Measurements from ENCODE around the gene DDX19B. TPM values are rescaled to one million over a fixed set of nuclear protein-coding genes. Genes with fewer than 3 reads are reported as not detected.
A peak's percentile ranks its signal among the peaks of the same experiment; 100 is the strongest.
"Not testable (repeated sequence)": the region's sequence is repeated elsewhere in the genome, so short reads cannot be mapped to it uniquely, and the experiment has no call there.

DDX19B gene
- total and polyA plus RNA-seq, 4 experiments from 2014 or later, result 26.9 to 52.7 (median 40.5) TPM

DNA sequence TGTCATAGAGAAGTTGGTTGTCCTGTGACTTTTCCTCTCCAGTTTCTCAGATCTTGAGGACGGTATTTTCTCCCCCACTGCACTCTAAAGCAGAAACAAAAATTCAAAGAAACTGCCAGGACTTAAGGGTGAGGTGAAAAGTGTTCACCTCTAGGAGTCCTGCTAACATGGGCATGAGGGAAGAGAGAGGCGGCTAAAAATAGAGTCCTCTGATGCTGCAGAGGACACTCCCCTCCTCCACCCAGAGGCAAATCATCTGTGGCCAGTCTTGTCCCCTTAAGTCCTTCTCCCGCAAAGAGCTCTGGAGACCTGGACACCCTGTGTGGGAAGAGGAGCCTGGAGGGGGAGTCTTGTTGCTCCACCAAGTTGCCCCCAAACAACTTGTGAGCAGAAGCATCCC lies 43.0 kb downstream of the DDX19B start:
- peak overlapping the region in 4 of 7 donors; percentile 7 to 61 (median 13) for H3K27ac Mint-ChIP-seq

DNA sequence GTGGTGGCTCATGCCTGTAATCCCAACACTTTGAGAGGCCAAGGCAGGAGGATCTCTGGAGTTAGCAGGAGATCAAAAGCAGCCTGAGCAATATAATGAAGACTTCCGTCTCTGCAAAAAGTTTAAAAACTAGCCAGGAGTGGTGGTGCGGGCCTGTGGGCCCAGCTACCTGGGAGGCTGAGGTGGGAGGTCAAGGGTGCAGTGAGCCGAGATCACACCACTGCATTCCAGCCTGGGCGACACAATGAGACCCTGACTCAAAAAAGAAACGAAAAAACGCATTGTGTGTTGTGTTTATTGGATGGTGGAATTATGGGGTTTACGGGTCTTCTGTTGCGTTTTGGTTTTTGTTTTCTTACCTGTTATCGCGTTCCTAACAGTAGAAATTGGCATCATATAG lies 46.9 kb downstream of the DDX19B start:
- POLR2A ChIA-PET (ENCODE audit: partially characterized antibody), result interaction anchor here (0.6 to 3.4 kb wide), 25 partner anchors 8 to 178 kb away, joined by 3 to 62 read pairs (median 5); partner anchors contain the start of genes AARS1, COG4, DDX19B and EXOSC6
- Mint-ChIP-seq H3K27ac (peak overlapping the region; percentile 91 to 99 (median 99)), H3K4me3 (peak overlapping the region; percentile 81 to 96 (median 94)), H3K9me3 (peaks cover 0 to 8% (median 0%) of the 10 kb centered on the region in 8 donors), H3K36me3 (peaks cover 4 to 21% of the 10 kb centered on the region in 2 donors), H3K27me3 (no peaks in the 10 kb centered on the region), H3K4me1 (peaks cover 16 to 44% (median 23%) of the 10 kb centered on the region in 4 donors)
- DNase-seq, result no peak
- Histone ChIP-seq H3K27me3 (ENCODE audit: insufficient read depth, low read length) (no peaks in the 10 kb centered on the region), H3K27ac (ENCODE audit: low read depth, low read length) (peak overlapping the region; percentile 87), H3K36me3 (ENCODE audit: insufficient read depth, low read length) (no peaks in the 10 kb centered on the region), H3K4me3 (ENCODE audit: low read length in 2 of 2) (peak overlapping the region in 1 of 2 donors; percentile 93), H3K4me1 (ENCODE audit: insufficient read depth, low read length) (peaks cover 24% of the 10 kb centered on the region), H3K9me3 (ENCODE audit: control insufficient read depth in 1 of 2, low read length in 2 of 2) (no peaks in the 10 kb centered on the region)
- intact Hi-C loops (cut with micrococcal nuclease), result loop anchor here (1.0 kb wide), 5 partner anchors 35 to 177 kb away; partner anchors contain the start of genes AARS1, COG4, DDX19B and EXOSC6
- CTCF ChIA-PET (ENCODE audit: partially characterized antibody), result interaction anchor here (1.1 to 1.7 kb wide), 3 partner anchors 9 to 36 kb away, joined by 3 to 7 read pairs (median 5); no protein-coding TSS in a partner anchor

More for the DNA sequence above, 43.0 kb downstream of the DDX19B start:
- no peak overlapping the region for H3K4me3 ChIP-seq (ENCODE audit: low read length in 2 of 2)
- H3K4me3 Mint-ChIP-seq, result no peak overlapping the region
- DNase-seq, result no peak
- peaks cover 5% of the 10 kb centered on the region for H3K4me1 ChIP-seq (ENCODE audit: insufficient read depth, low read length)
- H3K9me3 ChIP-seq (ENCODE audit: control insufficient read depth in 1 of 2, low read length in 2 of 2), result no peaks in the 10 kb centered on the region
- H3K27me3 Mint-ChIP-seq, result no peaks in the 10 kb centered on the region
- no peak overlapping the region for H3K27ac ChIP-seq (ENCODE audit: low read depth, low read length)
- ChIA-PET POLR2A (ENCODE audit: partially characterized antibody) (no interaction called here), CTCF (ENCODE audit: partially characterized antibody) (no interaction called here)
- H3K27me3 ChIP-seq (ENCODE audit: insufficient read depth, low read length), result no peaks in the 10 kb centered on the region
- H3K36me3 Mint-ChIP-seq, result peaks cover 0 to 6% of the 10 kb centered on the region in 2 donors
- H3K36me3 ChIP-seq (ENCODE audit: insufficient read depth, low read length), result no peaks in the 10 kb centered on the region
- H3K9me3 Mint-ChIP-seq, result peaks cover 0 to 4% (median 0%) of the 10 kb centered on the region in 8 donors
- H3K4me1 Mint-ChIP-seq, result peaks cover 3 to 15% (median 9%) of the 10 kb centered on the region in 4 donors
- intact Hi-C loops (cut with micrococcal nuclease), result no loop called here

DNA sequence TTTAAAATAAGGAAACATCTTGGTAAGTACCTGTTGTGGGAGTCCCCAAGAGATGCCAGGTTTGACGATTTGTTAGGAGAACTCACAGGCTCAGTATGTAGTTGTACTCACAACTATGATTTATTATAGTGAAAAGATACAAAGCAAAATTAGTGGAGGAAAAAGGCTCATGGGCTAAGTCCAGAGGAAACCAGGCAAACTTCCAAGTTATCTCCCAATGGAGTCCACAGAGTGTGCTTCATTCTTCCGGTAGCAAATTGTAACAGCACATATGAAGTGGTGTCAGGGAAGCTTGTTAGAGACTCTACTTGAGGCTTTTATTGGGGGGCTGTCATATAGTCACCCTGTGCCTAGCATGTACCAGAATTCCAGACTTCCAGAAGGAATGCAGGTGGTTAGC lies 50.0 kb downstream of the DDX19B start:
- Histone ChIP-seq H3K36me3 (ENCODE audit: insufficient read depth, low read length) (peaks cover 5% of the 10 kb centered on the region), H3K27ac (ENCODE audit: low read depth, low read length) (no peak overlapping the region), H3K27me3 (ENCODE audit: insufficient read depth, low read length) (no peaks in the 10 kb centered on the region), H3K4me1 (ENCODE audit: insufficient read depth, low read length) (peaks cover 24% of the 10 kb centered on the region), H3K4me3 (ENCODE audit: low read length in 2 of 2) (no peak overlapping the region), H3K9me3 (ENCODE audit: control insufficient read depth in 1 of 2, low read length in 2 of 2) (no peaks in the 10 kb centered on the region)
- CTCF ChIA-PET (ENCODE audit: partially characterized antibody), result no interaction called here
- Mint-ChIP-seq H3K36me3 (peaks cover 8 to 26% of the 10 kb centered on the region in 2 donors), H3K27ac (peak overlapping the region in 6 of 7 donors; percentile 23 to 79 (median 55)), H3K4me3 (peak overlapping the region in 1 of 8 donors; percentile 12), H3K27me3 (no peaks in the 10 kb centered on the region), H3K4me1 (peaks cover 18 to 44% (median 24%) of the 10 kb centered on the region in 4 donors), H3K9me3 (peaks cover 0 to 8% (median 0%) of the 10 kb centered on the region in 8 donors)
- POLR2A ChIA-PET (ENCODE audit: partially characterized antibody), result no interaction called here
- intact Hi-C loops (cut with micrococcal nuclease), result no loop called here
- no peak for DNase-seq

DNA sequence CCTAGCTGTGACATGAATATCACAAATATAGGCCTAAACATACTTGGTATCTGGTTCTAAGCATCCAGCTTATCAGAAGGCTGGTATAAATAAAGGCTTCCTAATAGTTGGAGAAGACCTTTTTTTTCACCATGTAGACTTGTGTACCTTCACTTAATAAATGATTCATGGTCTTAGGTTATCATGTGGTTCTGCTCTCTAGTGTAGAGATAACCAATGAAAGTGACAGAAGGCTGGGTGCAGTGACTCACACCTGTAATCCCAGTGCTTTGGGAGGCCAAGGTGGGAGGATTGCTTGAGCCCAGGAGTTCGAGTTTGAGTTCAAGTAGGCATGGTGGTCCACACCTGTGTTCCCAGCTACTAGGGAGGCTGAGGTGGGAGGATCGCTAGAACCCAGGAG lies 50.8 kb downstream of the DDX19B start:
- H3K4me1 ChIP-seq (ENCODE audit: insufficient read depth, low read length), result peaks cover 24% of the 10 kb centered on the region
- DNase-seq, result no peak
- peaks cover 5% of the 10 kb centered on the region for H3K36me3 ChIP-seq (ENCODE audit: insufficient read depth, low read length)
- H3K4me1 Mint-ChIP-seq, result peaks cover 17 to 44% (median 24%) of the 10 kb centered on the region in 4 donors
- peak overlapping the region in 6 of 7 donors; percentile 29 to 79 (median 66) for H3K27ac Mint-ChIP-seq
- no peaks in the 10 kb centered on the region for H3K27me3 Mint-ChIP-seq
- intact Hi-C loops (cut with micrococcal nuclease), result no loop called here
- H3K4me3 ChIP-seq (ENCODE audit: low read length in 2 of 2), result no peak overlapping the region
- peak overlapping the region in 2 of 8 donors; percentile 15 to 52 for H3K4me3 Mint-ChIP-seq
- H3K9me3 Mint-ChIP-seq, result peaks cover 0 to 8% (median 0%) of the 10 kb centered on the region in 8 donors
- CTCF ChIA-PET (ENCODE audit: partially characterized antibody), result no interaction called here
- POLR2A ChIA-PET (ENCODE audit: partially characterized antibody), result no interaction called here
- peaks cover 12 to 31% of the 10 kb centered on the region in 2 donors for H3K36me3 Mint-ChIP-seq
- H3K9me3 ChIP-seq (ENCODE audit: control insufficient read depth in 1 of 2, low read length in 2 of 2), result no peaks in the 10 kb centered on the region
- H3K27me3 ChIP-seq (ENCODE audit: insufficient read depth, low read length), result no peaks in the 10 kb centered on the region
- H3K27ac ChIP-seq (ENCODE audit: low read depth, low read length), result peak overlapping the region; percentile 6

DNA sequence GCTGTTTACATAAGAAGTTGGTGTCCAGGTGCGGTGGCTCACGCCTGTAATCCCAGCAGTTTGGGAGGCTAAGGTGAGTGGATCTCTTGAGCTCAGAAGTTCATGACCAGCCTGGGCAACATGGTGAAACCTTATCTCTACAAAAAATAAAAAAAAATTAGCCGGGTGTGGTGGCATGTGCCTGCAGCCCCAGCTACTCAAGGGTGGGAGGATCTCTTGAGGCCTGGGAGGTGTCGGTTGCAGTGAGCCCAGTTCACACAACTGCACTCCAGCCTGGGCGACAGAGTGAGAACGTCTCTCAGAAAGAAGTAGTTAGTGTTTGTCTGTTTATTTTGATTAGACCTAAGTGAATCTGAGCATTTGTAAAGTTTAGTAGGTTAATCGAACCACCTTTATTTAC lies 60.6 kb downstream of the DDX19B start:
- H3K9me3 ChIP-seq (ENCODE audit: control insufficient read depth in 1 of 2, low read length in 2 of 2), result no peaks in the 10 kb centered on the region
- H3K36me3 ChIP-seq (ENCODE audit: insufficient read depth, low read length), result peaks cover 59% of the 10 kb centered on the region
- CTCF ChIA-PET (ENCODE audit: partially characterized antibody), result interaction anchor here (0.8 to 2.0 kb wide), 3 partner anchors 9 to 18 kb away, joined by 3 to 9 read pairs (median 3); partner anchors contain the start of gene DDX19A
- H3K27me3 ChIP-seq (ENCODE audit: insufficient read depth, low read length), result no peaks in the 10 kb centered on the region
- H3K4me3 Mint-ChIP-seq, result no peak overlapping the region
- peaks cover 35 to 53% of the 10 kb centered on the region in 2 donors for H3K36me3 Mint-ChIP-seq
- H3K4me3 ChIP-seq (ENCODE audit: low read length in 2 of 2), result no peak overlapping the region
- POLR2A ChIA-PET (ENCODE audit: partially characterized antibody), result interaction anchor here (2.4 kb wide), 1 partner anchor 13 kb away, joined by 7 read pairs; the partner anchor contains the start of gene DDX19A
- no peak for DNase-seq
- H3K27ac ChIP-seq (ENCODE audit: low read depth, low read length), result no peak overlapping the region
- no peaks in the 10 kb centered on the region for H3K9me3 Mint-ChIP-seq
- no peaks in the 10 kb centered on the region for H3K4me1 Mint-ChIP-seq
- intact Hi-C loops (cut with micrococcal nuclease), result no loop called here
- H3K27ac Mint-ChIP-seq, result no peak overlapping the region
- H3K27me3 Mint-ChIP-seq, result no peaks in the 10 kb centered on the region
- no peaks in the 10 kb centered on the region for H3K4me1 ChIP-seq (ENCODE audit: insufficient read depth, low read length)

DNA sequence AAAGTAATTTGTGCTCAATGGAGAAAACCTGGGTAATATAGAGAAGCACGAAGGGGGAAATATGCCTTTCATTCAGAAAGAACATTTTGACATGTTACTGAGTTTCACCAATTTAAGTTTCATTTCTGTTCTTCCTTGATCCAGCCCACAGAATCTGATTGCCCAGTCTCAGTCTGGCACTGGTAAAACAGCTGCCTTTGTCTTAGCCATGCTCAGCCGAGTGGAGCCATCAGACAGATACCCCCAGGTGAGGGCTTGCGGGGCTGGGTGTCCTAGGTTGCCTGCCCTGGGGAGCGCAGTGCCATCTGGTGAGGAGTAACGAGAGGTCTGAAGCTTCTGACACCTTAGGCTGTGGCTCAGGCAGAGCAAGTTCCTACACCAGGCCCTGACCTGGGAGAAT lies 65.4 kb downstream of the DDX19B start:
- no peak overlapping the region for H3K4me3 Mint-ChIP-seq

DNA sequence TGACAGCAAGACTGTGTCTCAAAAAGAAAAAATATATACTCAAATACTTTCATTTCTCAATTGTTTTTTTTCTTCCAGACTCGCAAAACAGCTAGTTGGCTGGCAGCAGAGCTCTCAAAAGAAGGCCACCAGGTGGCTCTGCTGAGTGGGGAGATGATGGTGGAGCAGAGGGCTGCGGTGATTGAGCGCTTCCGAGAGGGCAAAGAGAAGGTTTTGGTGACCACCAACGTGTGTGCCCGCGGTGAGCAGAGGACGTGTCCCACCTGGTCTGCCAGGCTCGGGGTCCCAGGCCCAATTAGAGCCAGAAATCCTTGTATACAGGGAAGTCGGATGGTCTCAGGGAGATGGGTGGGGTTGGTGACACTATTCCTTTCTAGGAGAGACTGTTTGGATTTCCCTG lies 71.2 kb downstream of the DDX19B start:
- peak; percentile 41 to 60 (median 50) for DNase-seq
- peak overlapping the region in 1 of 8 donors; percentile 61 for H3K4me3 Mint-ChIP-seq
- H3K9me3 Mint-ChIP-seq; H3K4me3 ChIP-seq (ENCODE audit: low read length in 2 of 2); H3K27ac ChIP-seq (ENCODE audit: low read depth, low read length); H3K27me3 ChIP-seq (ENCODE audit: insufficient read depth, low read length); H3K4me1 Mint-ChIP-seq; H3K27me3 Mint-ChIP-seq; H3K4me1 ChIP-seq (ENCODE audit: insufficient read depth, low read length); H3K9me3 ChIP-seq (ENCODE audit: control insufficient read depth in 1 of 2, low read length in 2 of 2); intact Hi-C loops (cut with micrococcal nuclease): not testable (repeated sequence)
- H3K36me3 Mint-ChIP-seq, result peaks cover 16 to 61% of the 10 kb centered on the region in 2 donors
- POLR2A ChIA-PET (ENCODE audit: partially characterized antibody), result interaction anchor here (0.6 to 2.0 kb wide), 5 partner anchors 8 to 113 kb away, joined by 3 to 22 read pairs (median 3); no protein-coding TSS in a partner anchor
- H3K27ac Mint-ChIP-seq, result peak overlapping the region; percentile 53 to 90 (median 82)
- peaks cover 33% of the 10 kb centered on the region for H3K36me3 ChIP-seq (ENCODE audit: insufficient read depth, low read length)
- CTCF ChIA-PET (ENCODE audit: partially characterized antibody), result interaction anchor here (0.6 to 2.2 kb wide), 15 partner anchors 10 to 288 kb away, joined by 3 to 18 read pairs (median 4); partner anchors contain the start of genes DDX19A and FCSK

More for the DNA sequence above, 65.4 kb downstream of the DDX19B start:
- H3K27ac Mint-ChIP-seq, result peak overlapping the region in 1 of 7 donors; percentile 30
- peaks cover 0 to 1% (median 0%) of the 10 kb centered on the region in 4 donors for H3K4me1 Mint-ChIP-seq
- H3K27me3 Mint-ChIP-seq, result no peaks in the 10 kb centered on the region
- Histone ChIP-seq H3K36me3 (ENCODE audit: insufficient read depth, low read length) (peaks cover 57% of the 10 kb centered on the region), H3K4me1 (ENCODE audit: insufficient read depth, low read length) (no peaks in the 10 kb centered on the region), H3K9me3 (ENCODE audit: control insufficient read depth in 1 of 2, low read length in 2 of 2) (no peaks in the 10 kb centered on the region), H3K4me3 (ENCODE audit: low read length in 2 of 2) (no peak overlapping the region), H3K27ac (ENCODE audit: low read depth, low read length) (no peak overlapping the region), H3K27me3 (ENCODE audit: insufficient read depth, low read length) (no peaks in the 10 kb centered on the region)
- intact Hi-C loops (cut with micrococcal nuclease), result no loop called here
- no peaks in the 10 kb centered on the region for H3K9me3 Mint-ChIP-seq
- peaks cover 22 to 61% of the 10 kb centered on the region in 2 donors for H3K36me3 Mint-ChIP-seq
- ChIA-PET POLR2A (ENCODE audit: partially characterized antibody) (interaction anchor here (1.9 kb wide), 1 partner anchor 17 kb away, joined by 4 read pairs; no protein-coding TSS in a partner anchor), CTCF (ENCODE audit: partially characterized antibody) (interaction anchor here (0.8 kb wide), 1 partner anchor 9 kb away, joined by 3 read pairs; no protein-coding TSS in a partner anchor)
- DNase-seq, result no peak

Data from CD4-positive, alpha-beta memory T cell (primary cell).